ENCODE measurements around the gene NLRC4. TPM values are rescaled to one million over a fixed set of nuclear protein-coding genes. Genes with fewer than 3 reads are reported as not detected.
"Not testable (repeated sequence)": the region's sequence is repeated elsewhere in the genome, so short reads cannot be mapped to it uniquely, and the experiment has no call there.

NLRC4 gene
- total and polyA plus RNA-seq, 2 of the 8 experiments (the other 6 are each of a cell fraction or from before 2014, with no cell fraction given), result not detected

DNA sequence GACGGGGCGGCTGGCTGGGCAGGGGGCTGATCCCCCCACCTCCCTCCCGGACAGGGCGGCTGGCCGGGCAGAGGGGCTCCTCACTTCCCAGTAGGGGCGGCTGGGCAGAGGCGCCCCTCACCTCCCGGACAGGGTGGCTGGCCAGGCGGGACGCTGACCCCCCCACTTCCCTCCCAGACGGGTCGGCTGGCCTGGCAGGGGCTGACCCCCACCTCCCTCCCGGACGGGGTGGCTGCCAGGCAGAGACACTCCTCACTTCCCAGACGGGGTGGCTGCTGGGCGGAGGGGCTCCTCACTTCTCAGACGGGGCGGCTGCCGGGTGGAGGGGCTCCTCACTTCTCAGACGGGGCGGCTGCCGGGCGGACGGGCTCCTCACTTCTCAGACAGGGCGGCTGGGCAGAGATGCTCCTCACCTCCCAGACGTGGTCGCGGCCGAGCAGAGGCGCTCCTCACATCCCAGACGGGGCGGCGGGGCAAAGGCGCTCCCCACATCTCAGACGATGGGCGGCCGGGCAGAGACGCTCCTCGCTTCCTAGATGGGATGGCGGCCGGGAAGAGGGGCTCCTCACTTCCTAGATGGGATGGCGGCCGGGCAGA is 29.4 kb upstream of the NLRC4 start:
- H2BK15ac ChIP-seq (ENCODE audit: low read length); POLR2A ChIA-PET (ENCODE audit: partially characterized antibody); H2AFZ ChIP-seq (ENCODE audit: low read length); H2BK20ac ChIP-seq (ENCODE audit: low read length); H3K18ac ChIP-seq (ENCODE audit: extremely low read depth, low read length); H4K91ac ChIP-seq (replicated peaks; ENCODE audit: insufficient read length, low read length); H2AK5ac ChIP-seq (ENCODE audit: low read depth, low read length); H2BK120ac ChIP-seq (replicated peaks; ENCODE audit: low read depth, low read length); H3K9ac ChIP-seq (replicated peaks in 1 of 4; ENCODE audit: extremely low read depth in 1 of 4, low read depth in 3 of 4, low read length in 3 of 4); H3K56ac ChIP-seq (replicated peaks; ENCODE audit: insufficient read length, low read depth, low read length); H3K4ac ChIP-seq (replicated peaks; ENCODE audit: insufficient read length, low read depth, low read length); FAIRE-seq; H3K4me2 ChIP-seq (ENCODE audit: insufficient read depth in 1 of 2, low read depth in 2 of 2, low read length in 2 of 2); H4K8ac ChIP-seq (ENCODE audit: extremely low read depth, insufficient read depth, low read length); H4K20me1 ChIP-seq (replicated peaks in 1 of 2; ENCODE audit: control insufficient read depth in 1 of 2, insufficient read depth in 2 of 2, low read length in 2 of 2); CTCF ChIA-PET (ENCODE audit: partially characterized antibody); H2BK12ac ChIP-seq (ENCODE audit: low read depth, low read length); H3K79me1 ChIP-seq (ENCODE audit: low read depth, low read length); H3K14ac ChIP-seq (ENCODE audit: insufficient read length); H3K9me3 ChIP-seq (ENCODE audit: insufficient read depth in 2 of 2, low read depth in 1 of 2, low read length in 1 of 2); H3K23me2 ChIP-seq (ENCODE audit: low read depth, low read length); H3K27me3 ChIP-seq (replicated peaks in 1 of 4; ENCODE audit: control insufficient read depth in 3 of 4, extremely low read depth in 1 of 4, insufficient read depth in 3 of 4, low read length in 3 of 4); DNase-seq (ENCODE audit: low read depth in 1 of 2, low spot score in 2 of 2); H3K27ac ChIP-seq (ENCODE audit: low read depth, low read length); H3K23ac ChIP-seq (ENCODE audit: insufficient read length); H3K79me2 ChIP-seq (ENCODE audit: control insufficient read depth in 1 of 2, insufficient read depth in 2 of 2, low read length in 2 of 2); H2BK5ac ChIP-seq (ENCODE audit: low read depth, low read length); H3K4me1 ChIP-seq (replicated peaks in 1 of 4; ENCODE audit: control insufficient read depth in 3 of 4, insufficient read depth in 4 of 4, low read length in 3 of 4); H3K4me3 ChIP-seq (ENCODE audit: extremely low read depth in 1 of 4, insufficient read depth in 2 of 4, low read depth in 3 of 4, low read length in 4 of 4); H4K5ac ChIP-seq (ENCODE audit: insufficient read length, low read depth, low read length): not testable (repeated sequence)
- WGBS, 2 experiments (ENCODE audit: extremely low coverage in 1 of 2, insufficient coverage in 1 of 2, insufficient read length in 1 of 2, insufficient replicate concordance in 2 of 2, low coverage in 1 of 2, low lambda C conversion rate in 2 of 2, missing lambda C conversion rate in 1 of 2), result no CpG with 5 or more reads among the region's 43 CpGs
- peaks cover 0 to 16% (median 7%) of the 10 kb centered on the region in 4 experiments; a peak in 4 of 8 replicates for H3K36me3 ChIP-seq (ENCODE audit: control insufficient read depth in 2 of 4, insufficient read depth in 4 of 4, low read length in 3 of 4)

DNA sequence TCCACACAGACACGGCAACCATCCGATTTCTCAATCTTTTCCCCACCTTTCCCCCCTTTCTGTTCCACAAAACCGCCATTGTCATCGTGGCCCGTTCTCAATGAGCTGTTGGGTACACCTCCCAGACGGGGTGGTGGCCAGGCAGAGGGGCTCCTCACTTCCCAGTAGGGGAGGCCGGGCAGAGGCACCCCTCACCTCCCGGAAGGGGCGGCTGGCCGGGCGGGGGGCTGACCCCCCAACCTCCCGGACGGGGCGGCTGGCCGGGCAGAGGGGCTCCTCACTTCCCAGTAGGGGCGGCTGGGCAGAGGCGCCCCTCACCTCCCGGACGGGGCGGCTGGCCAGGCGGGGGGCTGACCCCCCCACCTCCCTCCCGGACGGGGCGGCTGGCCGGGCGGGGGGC is 28.8 kb upstream of the NLRC4 start:
- H3K4ac ChIP-seq (replicated peaks; ENCODE audit: insufficient read length, low read depth, low read length); H3K27me3 ChIP-seq (replicated peaks in 1 of 4; ENCODE audit: control insufficient read depth in 3 of 4, extremely low read depth in 1 of 4, insufficient read depth in 3 of 4, low read length in 3 of 4); H3K4me1 ChIP-seq (replicated peaks in 1 of 4; ENCODE audit: control insufficient read depth in 3 of 4, insufficient read depth in 4 of 4, low read length in 3 of 4); H3K9me3 ChIP-seq (ENCODE audit: insufficient read depth in 2 of 2, low read depth in 1 of 2, low read length in 1 of 2); FAIRE-seq; H3K27ac ChIP-seq (ENCODE audit: low read depth, low read length); H4K20me1 ChIP-seq (replicated peaks in 1 of 2; ENCODE audit: control insufficient read depth in 1 of 2, insufficient read depth in 2 of 2, low read length in 2 of 2); H2BK5ac ChIP-seq (ENCODE audit: low read depth, low read length); H3K4me3 ChIP-seq (ENCODE audit: extremely low read depth in 1 of 4, insufficient read depth in 2 of 4, low read depth in 3 of 4, low read length in 4 of 4); H2BK12ac ChIP-seq (ENCODE audit: low read depth, low read length); H4K8ac ChIP-seq (ENCODE audit: extremely low read depth, insufficient read depth, low read length); H3K14ac ChIP-seq (ENCODE audit: insufficient read length); DNase-seq (ENCODE audit: low read depth in 1 of 2, low spot score in 2 of 2); H4K5ac ChIP-seq (ENCODE audit: insufficient read length, low read depth, low read length); CTCF ChIA-PET (ENCODE audit: partially characterized antibody); H3K23ac ChIP-seq (ENCODE audit: insufficient read length); H4K91ac ChIP-seq (replicated peaks; ENCODE audit: insufficient read length, low read length); H3K23me2 ChIP-seq (ENCODE audit: low read depth, low read length); H3K18ac ChIP-seq (ENCODE audit: extremely low read depth, low read length); H3K9ac ChIP-seq (replicated peaks in 1 of 4; ENCODE audit: extremely low read depth in 1 of 4, low read depth in 3 of 4, low read length in 3 of 4); H3K4me2 ChIP-seq (ENCODE audit: insufficient read depth in 1 of 2, low read depth in 2 of 2, low read length in 2 of 2); H3K79me1 ChIP-seq (ENCODE audit: low read depth, low read length); H2AFZ ChIP-seq (ENCODE audit: low read length); H2AK5ac ChIP-seq (ENCODE audit: low read depth, low read length); H2BK120ac ChIP-seq (replicated peaks; ENCODE audit: low read depth, low read length); H3K56ac ChIP-seq (replicated peaks; ENCODE audit: insufficient read length, low read depth, low read length); H2BK20ac ChIP-seq (ENCODE audit: low read length); POLR2A ChIA-PET (ENCODE audit: partially characterized antibody); H2BK15ac ChIP-seq (ENCODE audit: low read length): not testable (repeated sequence)
- WGBS, 2 experiments (ENCODE audit: extremely low coverage in 1 of 2, insufficient coverage in 1 of 2, insufficient read length in 1 of 2, insufficient replicate concordance in 2 of 2, low coverage in 1 of 2, low lambda C conversion rate in 2 of 2, missing lambda C conversion rate in 1 of 2), result no CpG with 5 or more reads among the region's 26 CpGs
- H3K79me2 ChIP-seq (ENCODE audit: control insufficient read depth in 1 of 2, insufficient read depth in 2 of 2, low read length in 2 of 2), result peaks cover 0 to 11% of the 10 kb centered on the region in 2 experiments; a peak in 2 of 4 replicates
- H3K36me3 ChIP-seq (ENCODE audit: control insufficient read depth in 2 of 4, insufficient read depth in 4 of 4, low read length in 3 of 4), result peaks cover 0 to 16% (median 7%) of the 10 kb centered on the region in 4 experiments; a peak in 4 of 8 replicates

Data from H1 (cell line).